NT2/D1 (cell line): ENCODE results near the gene PRSS57.

Source experiments
- DNase-seq: peaks from one replicate; pipeline ENCODE4 v3.0.0-alpha.2; 2011; ENCODE audit warnings: low read depth, low spot score
- H3K27me3 ChIP-seq: 2 replicates; pipeline ENCODE4 v1.6.0; 2011; ENCODE audit warnings: mild to moderate bottlenecking; ENCODE audit not compliant: insufficient read length, insufficient read depth
- H3K36me3 ChIP-seq: 2 replicates; pipeline ENCODE4 v1.6.1; 2011; ENCODE audit warnings: mild to moderate bottlenecking, low read length, mixed read lengths; ENCODE audit not compliant: insufficient read depth, insufficient read length
- H3K4me1 ChIP-seq: 2 replicates; pipeline ENCODE4 v1.5.1; 2011; ENCODE audit not compliant: insufficient read depth, insufficient read length
- H3K4me3 ChIP-seq: 2 replicates; pipeline ENCODE4 v1.5.1; 2011; ENCODE audit warnings: low read depth; ENCODE audit not compliant: insufficient read length
- H3K9ac ChIP-seq: 2 replicates; pipeline ENCODE4 v1.6.0; 2011; ENCODE audit warnings: low read depth; ENCODE audit not compliant: insufficient read length
- H3K9me3 ChIP-seq: 2 replicates; pipeline ENCODE4 v1.5.1; 2011; ENCODE audit warnings: mild to moderate bottlenecking, low read length; ENCODE audit not compliant: insufficient read depth
- SUZ12 ChIP-seq: IDR thresholded peaks from 2 replicates; pipeline ENCODE4 v1.6.1; 2011; ENCODE audit not compliant: insufficient read length, insufficient read depth; ENCODE audit errors: extremely low read depth
- YY1 ChIP-seq: IDR thresholded peaks from 2 replicates; pipeline ENCODE4 v1.6.1; 2011; ENCODE audit not compliant: insufficient read length, insufficient read depth
- ZNF274 ChIP-seq: IDR thresholded peaks from 2 replicates; pipeline ENCODE4 v1.6.1; 2011; ENCODE audit warnings: mild to moderate bottlenecking, low read depth, low read length

The PRSS57 gene

GRCh38 chr19:652467-653389 is 42.5 kb downstream of the PRSS57 start:
- no peak for DNase-seq
- Histone ChIP-seq H3K4me1 (peaks cover 20% of the 10 kb centered on the region), H3K9me3 (no peaks in the 10 kb centered on the region), H3K27me3 (no peaks in the 10 kb centered on the region), H3K9ac (peak overlapping the region; percentile 61), H3K36me3 (peaks cover 86% of the 10 kb centered on the region), H3K4me3 (no peak overlapping the region)
- TF ChIP-seq SUZ12 (no peak), YY1 (no peak), ZNF274 (no peak)

- peak overlapping the region; percentile 10 for H3K9ac ChIP-seq
- H3K4me1 ChIP-seq: peaks cover 19% of the 10 kb centered on the region
- no peaks in the 10 kb centered on the region for H3K9me3 ChIP-seq
- no peak overlapping the region for H3K4me3 ChIP-seq
- peaks cover 86% of the 10 kb centered on the region for H3K36me3 ChIP-seq
- H3K27me3 ChIP-seq: no peaks in the 10 kb centered on the region
- DNase-seq: no peak
- TF ChIP-seq SUZ12: no peak
Measured at GRCh38 chr19:651991-652390, 43.3 kb downstream of the PRSS57 start.

DNA sequence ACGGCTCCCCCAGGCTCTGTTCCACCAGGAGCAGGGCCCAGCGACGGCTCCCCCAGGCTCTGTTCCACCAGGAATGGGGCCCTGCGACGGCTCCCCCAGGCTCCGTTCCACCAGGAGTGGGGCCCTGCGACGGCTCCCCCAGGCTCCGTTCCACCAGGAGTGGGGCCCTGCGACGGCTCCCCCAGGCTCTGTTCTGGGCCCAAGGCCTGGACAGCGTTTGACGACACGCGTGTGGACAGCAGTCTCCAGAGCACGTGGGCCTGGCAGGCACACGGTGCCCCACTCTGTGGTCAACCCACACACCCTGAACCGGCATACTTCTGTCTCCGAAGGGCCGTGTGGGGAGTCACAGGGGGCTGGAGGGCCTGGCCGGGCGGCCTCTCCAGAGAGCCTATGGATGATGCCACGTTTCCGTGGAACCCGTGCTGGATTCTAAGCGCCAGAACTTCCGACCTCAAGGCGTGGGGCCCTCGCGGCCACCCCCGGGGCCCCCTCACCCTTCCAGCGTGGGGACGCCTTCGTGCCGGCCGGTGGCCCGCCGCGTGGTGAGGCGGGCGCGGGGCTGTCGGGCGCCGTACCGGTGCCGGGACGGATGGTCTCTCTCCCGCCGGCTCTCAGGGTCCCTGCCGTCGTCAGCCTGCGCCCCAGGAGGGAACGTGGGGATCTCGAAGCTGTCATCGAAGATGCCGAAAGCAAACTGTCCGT is 44.0 kb downstream of the PRSS57 start:
- TF ChIP-seq SUZ12 (no peak), ZNF274 (no peak), YY1 (no peak)
- Histone ChIP-seq H3K9ac (no peak overlapping the region), H3K27me3 (no peaks in the 10 kb centered on the region), H3K4me3 (no peak overlapping the region), H3K36me3 (peaks cover 90% of the 10 kb centered on the region), H3K4me1 (peaks cover 16% of the 10 kb centered on the region), H3K9me3 (no peaks in the 10 kb centered on the region)
- no peak for DNase-seq

DNA sequence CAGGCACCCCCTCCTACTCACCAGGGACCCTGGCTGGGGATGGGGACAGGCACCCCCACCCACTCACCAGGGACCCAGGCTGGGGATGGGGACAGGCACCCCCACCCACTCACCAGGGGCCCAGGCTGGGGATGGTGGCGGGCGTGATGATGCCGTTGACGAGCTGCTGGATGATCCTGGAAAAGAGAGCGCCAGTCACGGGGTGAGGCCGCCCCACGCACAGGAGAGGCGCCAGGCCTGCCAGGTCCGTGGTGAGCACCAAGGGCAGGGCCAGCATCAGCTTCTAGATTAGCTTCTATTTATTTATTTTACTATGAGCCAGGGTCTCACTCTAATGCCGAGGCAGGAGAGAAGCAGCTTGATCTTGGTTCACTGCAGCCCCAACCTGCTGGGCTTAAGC is 45.1 kb downstream of the PRSS57 start:
- Histone ChIP-seq H3K9me3 (no peaks in the 10 kb centered on the region), H3K9ac (no peak overlapping the region), H3K36me3 (peaks cover 90% of the 10 kb centered on the region), H3K4me1 (peaks cover 15% of the 10 kb centered on the region), H3K4me3 (no peak overlapping the region), H3K27me3 (no peaks in the 10 kb centered on the region)
- TF ChIP-seq YY1: no peak
- DNase-seq: no peak

DNA sequence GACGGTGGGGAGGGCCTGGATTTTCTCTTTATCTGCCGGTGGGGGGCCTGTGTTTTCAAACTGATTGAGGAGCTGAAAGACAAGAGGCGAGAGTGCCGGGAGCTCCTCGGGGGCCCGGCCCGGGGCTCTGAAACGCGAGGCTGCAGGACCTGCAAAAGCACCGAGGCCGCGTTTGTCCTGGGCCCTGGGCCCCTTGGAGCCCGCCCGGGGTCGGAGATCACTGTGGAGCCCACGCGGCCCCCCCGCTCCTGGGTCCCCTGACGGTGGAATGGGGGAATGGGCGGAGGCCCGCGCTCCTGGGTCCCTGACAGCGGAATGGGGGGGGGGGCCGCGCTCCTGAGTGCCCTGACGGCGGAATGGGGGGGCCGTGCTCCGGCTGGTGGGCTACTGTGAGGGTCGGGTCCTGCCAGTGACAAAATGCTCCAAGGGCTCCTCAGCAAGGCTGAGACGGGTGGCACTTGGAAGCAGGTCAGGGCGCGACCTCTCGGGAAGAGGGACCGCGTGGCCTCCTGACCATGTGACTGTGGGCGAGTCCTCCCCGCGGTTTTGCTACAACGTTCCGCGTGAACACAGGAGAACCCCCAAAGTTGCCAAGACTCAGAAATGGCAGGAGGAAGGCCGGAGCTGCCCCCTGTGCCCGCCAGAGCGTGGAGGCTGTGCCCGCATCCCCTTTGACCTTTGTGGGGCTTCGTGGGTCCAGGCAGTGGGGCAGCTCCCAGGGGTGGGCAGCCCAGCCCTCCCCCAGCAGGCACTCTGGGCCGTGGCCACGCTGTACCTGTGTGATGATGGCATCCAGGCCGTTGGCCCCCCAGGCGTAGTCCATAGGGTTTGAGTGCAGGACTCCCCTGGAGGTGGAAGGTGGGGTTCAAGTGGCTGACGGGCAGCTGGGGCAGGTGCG is 46.1 kb downstream of the PRSS57 start:
- no peak overlapping the region for H3K4me3 ChIP-seq
- H3K36me3 ChIP-seq: peaks cover 91% of the 10 kb centered on the region
- TF ChIP-seq YY1 (no peak), ZNF274 (no peak), SUZ12 (no peak)
- no peaks in the 10 kb centered on the region for H3K9me3 ChIP-seq
- no peak overlapping the region for H3K9ac ChIP-seq
- DNase-seq: no peak
- no peaks in the 10 kb centered on the region for H3K27me3 ChIP-seq
- H3K4me1 ChIP-seq: peaks cover 11% of the 10 kb centered on the region

GRCh38 chr19:648305-648704 is 46.9 kb downstream of the PRSS57 start:
- H3K9ac ChIP-seq: no peak overlapping the region
- no peak for DNase-seq
- peaks cover 86% of the 10 kb centered on the region for H3K36me3 ChIP-seq
- no peak for TF ChIP-seq ZNF274
- TF ChIP-seq SUZ12: no peak
- no peak for TF ChIP-seq YY1
- peaks cover 3% of the 10 kb centered on the region for H3K4me1 ChIP-seq
- no peak overlapping the region for H3K4me3 ChIP-seq
- H3K27me3 ChIP-seq: no peaks in the 10 kb centered on the region
- no peaks in the 10 kb centered on the region for H3K9me3 ChIP-seq
